GM12878 (cell line): ENCODE measurements around the gene PKD1. TPM values are rescaled to one million over a fixed set of nuclear protein-coding genes. Genes with fewer than 3 reads are reported as not detected.

ENCODE experiments used
- ATAC-seq: fragments of 200-7000 bp; cut with Tn5 transposase; 3 replicates; pipeline ENCODE4 v1.9.1; 2020; ENCODE audit warnings: mild to moderate bottlenecking, moderate library complexity
- BruUV-seq: library from RNA; stranded (reverse); fragments of 400-500 nt; replicated peaks from 2 replicates; lab custom pipeline; 2021; lab: Mats Ljungman, UMichigan
- CTCF ChIA-PET: fragments of 300-600 bp; sonication (Branson Sonifier 250); formaldehyde crosslinking; extraction: SDS; loops from one replicate; lab custom pipeline; 2021; ENCODE audit warnings: inconsistent platforms; lab: Yijun Ruan, JAX
- POLR2A ChIA-PET: fragments of 350-600 bp; formaldehyde crosslinking; extraction: SDS; loops from one replicate; lab custom pipeline; 2021; ENCODE audit warnings: inconsistent platforms; lab: Charles Lee
- RAD21 ChIA-PET: fragments of 300-600 bp; sonication (Branson Sonifier 250); formaldehyde crosslinking; loops from one replicate; lab custom pipeline; 2023; ENCODE audit warnings: antibody characterized with exemption; ENCODE audit not compliant: unreplicated experiment; lab: Charles Lee
- SMC1A ChIA-PET: fragments of 300-600 bp; sonication (Branson Sonifier 250); formaldehyde crosslinking; loops from one replicate; lab custom pipeline; 2023; ENCODE audit not compliant: unreplicated experiment, uncharacterized antibody; lab: Charles Lee
- DNase-seq: peaks from one replicate; pipeline ENCODE4 v3.0.0-alpha.2; 2011; ENCODE audit warnings: low read depth, low spot score
- FAIRE-seq: peaks from 3 replicates; lab custom pipeline; 2011; peaks lifted over from hg19 to GRCh38; lab: Jason Lieb, UNC
- H2AFZ ChIP-seq: 2 replicates; pipeline ENCODE4 v1.6.0; 2011; ENCODE audit warnings: low read depth, low read length, control low read depth; ENCODE audit not compliant: control insufficient read depth
- H3K27ac ChIP-seq: 2 replicates; pipeline ENCODE4 v1.5.1; 2011; ENCODE audit warnings: control low read depth; ENCODE audit not compliant: control insufficient read depth, insufficient read depth
- H3K27me3 ChIP-seq, 2 experiments: replicated peaks in 1 of 2; 2 replicates each; pipeline versions ENCODE4 v1.6.0 to v1.6.1; 2011; ENCODE audit warnings: low read length in 1 of 2; ENCODE audit not compliant: control insufficient read depth in 2 of 2, insufficient read depth in 2 of 2
- H3K36me3 ChIP-seq, 2 experiments: 2 replicates each; pipeline ENCODE4 v1.5.1; 2011; ENCODE audit warnings: low read length in 1 of 2; ENCODE audit not compliant: control insufficient read depth in 2 of 2, insufficient read depth in 2 of 2
- H3K4me1 ChIP-seq: 2 replicates; pipeline ENCODE4 v1.6.1; 2011; ENCODE audit warnings: mild to moderate bottlenecking, low read length, moderate library complexity, mixed read lengths; ENCODE audit not compliant: control insufficient read depth, insufficient read depth
- H3K4me2 ChIP-seq: 2 replicates; pipeline ENCODE4 v1.6.0; 2011; ENCODE audit warnings: control low read depth; ENCODE audit not compliant: control insufficient read depth, insufficient read depth
- H3K4me3 ChIP-seq: fragments of 200-600 bp; sonication (generic); 2 replicates; pipeline ENCODE4 v1.5.1; 2016
- H3K79me2 ChIP-seq: 2 replicates; pipeline ENCODE4 v1.6.0; 2011; ENCODE audit warnings: low read length; ENCODE audit not compliant: control insufficient read depth, insufficient read depth
- H3K9ac ChIP-seq: 2 replicates; pipeline ENCODE4 v1.8.0; 2011; ENCODE audit warnings: low read length, control low read depth, mixed read lengths; ENCODE audit not compliant: control insufficient read depth, insufficient read depth
- H3K9me3 ChIP-seq: replicated peaks from 3 replicates; pipeline ENCODE4 v1.5.1; 2011; ENCODE audit warnings: mild to moderate bottlenecking, low read length; ENCODE audit not compliant: control insufficient read depth, insufficient read depth
- H4K20me1 ChIP-seq: 2 replicates; pipeline ENCODE4 v1.6.0; 2011; ENCODE audit not compliant: control insufficient read depth, insufficient read depth
- EP300 ChIP-seq, 2 experiments: fragments of 150-350 bp in 1 of 2; IDR thresholded peaks; 2 replicates each; pipeline ENCODE4 v1.6.1; 2011 to 2012; ENCODE audit warnings: low read depth in 2 of 2, low read length in 2 of 2, borderline replicate concordance in 1 of 2, improper control_type of control experiment in 1 of 2, inconsistent platforms in 1 of 2; ENCODE audit not compliant: control insufficient read depth in 1 of 2
- KLF5 ChIP-seq: fragments of 450-650 bp; IDR thresholded peaks from 2 replicates; pipeline ENCODE4 v1.6.1; 2014; ENCODE audit warnings: mild to moderate bottlenecking; ENCODE audit not compliant: partially characterized antibody
- ZNF622 ChIP-seq: fragments of 450-650 bp; IDR thresholded peaks from 2 replicates; pipeline ENCODE4 v1.6.1; 2017; ENCODE audit warnings: mild to moderate bottlenecking, inconsistent platforms
- WGBS: methylation state at CpG from one replicate; pipeline ENCODE4 v1.1.6; 2016; ENCODE audit warnings: low lambda C conversion rate; ENCODE audit not compliant: insufficient replicate concordance, insufficient coverage; ENCODE audit errors: missing lambda C conversion rate; 5-methylcytosine and 5-hydroxymethylcytosine counted together
- in situ Hi-C: fragments of 300-500 bp; cut with MboI; formaldehyde crosslinking; loops from 9 replicates; pipeline ENCODE4 v1.14.3; 2018; ENCODE audit warnings: mixed read lengths
- intact Hi-C: fragments of 100-400 bp; cut with micrococcal nuclease; formaldehyde crosslinking; loops from one replicate; pipeline ENCODE4 v1.14.2; 2022; ENCODE audit not compliant: unreplicated experiment
- polyA plus RNA-seq, 11 experiments: library from polyadenylated mRNA; depleted of rRNA in 4 of 11; unstranded in 6 of 11; stranded (reverse) in 5 of 11; fragments of >200 nt; fragmentation: Nextera tagmentation in 4 of 11; fragmentation: Illumina TruSeq in 1 of 11; extraction: Ambion mirVana in 4 of 11; extraction: Trizol in 1 of 11; gene quantifications; 1 replicate in 1 of 11; 2 replicates in 10 of 11; pipeline versions ENCODE4 v1.2.1 to v1.2.3, GENCODE V29; 2011 to 2016; ENCODE audit warnings: inconsistent platforms in 2 of 11, missing spikeins in 2 of 11, low read depth in 1 of 11
- total RNA-seq, 4 experiments: library from RNA; depleted of rRNA in 3 of 4; stranded (reverse); fragments of >200 nt in 3 of 4; fragmentation: Illumina TruSeq in 1 of 4; extraction: Trizol in 1 of 4; gene quantifications; 2 replicates each; pipeline versions ENCODE4 v1.2.1 to v1.2.3, GENCODE V29; 2013 to 2021
- TF ChIP-seq, protein P1 (sequence below): fragments of 150-350 bp; IDR thresholded peaks from 2 replicates; pipeline ENCODE4 v1.6.1; 2016; ENCODE audit warnings: low read depth, low read length
- TF ChIP-seq, protein P2 (sequence below): IDR thresholded peaks from 2 replicates; pipeline ENCODE4 v1.6.1; 2012; ENCODE audit warnings: low read depth, low read length, improper control_type of control experiment

PKD1 gene
- total and polyA plus RNA-seq, 10 of the 15 experiments (the other 5 are each of a cell fraction or from before 2014, with no cell fraction given): 0.11 to 62.0 (median 6.1) TPM

DNA sequence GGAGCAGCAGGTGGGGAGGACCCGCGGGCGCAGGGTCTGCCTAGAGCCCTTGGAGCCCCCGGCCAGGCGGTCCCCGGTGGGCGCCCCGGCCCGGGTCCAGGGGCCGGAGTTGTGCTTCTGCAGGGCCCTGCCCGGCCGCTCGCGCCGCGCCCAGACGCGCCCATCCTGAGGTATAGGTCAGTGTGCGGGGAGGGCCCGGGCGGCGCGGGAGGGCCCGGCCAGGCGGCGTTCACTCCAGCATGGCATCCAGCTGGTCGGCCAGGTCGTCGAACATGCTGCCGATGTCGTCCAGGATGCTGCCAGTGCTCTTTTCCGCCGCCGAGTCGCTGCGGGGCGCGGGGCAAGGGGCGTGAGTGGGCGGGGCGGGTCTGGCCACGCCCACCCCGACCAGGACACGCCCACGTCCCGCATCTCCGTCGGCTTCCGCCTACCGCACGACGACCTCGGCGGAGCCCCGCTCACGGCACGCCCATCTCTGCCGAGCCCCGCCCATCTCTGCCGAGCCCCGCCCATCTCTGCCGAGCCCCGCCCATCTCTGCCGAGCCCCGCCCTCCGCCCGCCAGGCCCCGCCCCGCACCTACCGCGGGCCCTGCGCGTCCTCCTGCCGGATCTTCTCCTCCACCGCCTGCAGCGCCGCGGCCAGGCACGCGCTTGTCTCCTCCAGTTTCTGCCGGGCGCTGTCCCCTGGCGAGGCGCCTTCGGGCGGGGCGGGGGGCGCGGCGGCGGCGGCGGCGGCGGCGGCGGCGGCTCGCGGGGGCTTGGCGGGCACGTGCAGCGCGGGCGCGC lies 42.8 kb upstream of the PKD1 start (continued):
- TF ChIP-seq, protein P1, sequence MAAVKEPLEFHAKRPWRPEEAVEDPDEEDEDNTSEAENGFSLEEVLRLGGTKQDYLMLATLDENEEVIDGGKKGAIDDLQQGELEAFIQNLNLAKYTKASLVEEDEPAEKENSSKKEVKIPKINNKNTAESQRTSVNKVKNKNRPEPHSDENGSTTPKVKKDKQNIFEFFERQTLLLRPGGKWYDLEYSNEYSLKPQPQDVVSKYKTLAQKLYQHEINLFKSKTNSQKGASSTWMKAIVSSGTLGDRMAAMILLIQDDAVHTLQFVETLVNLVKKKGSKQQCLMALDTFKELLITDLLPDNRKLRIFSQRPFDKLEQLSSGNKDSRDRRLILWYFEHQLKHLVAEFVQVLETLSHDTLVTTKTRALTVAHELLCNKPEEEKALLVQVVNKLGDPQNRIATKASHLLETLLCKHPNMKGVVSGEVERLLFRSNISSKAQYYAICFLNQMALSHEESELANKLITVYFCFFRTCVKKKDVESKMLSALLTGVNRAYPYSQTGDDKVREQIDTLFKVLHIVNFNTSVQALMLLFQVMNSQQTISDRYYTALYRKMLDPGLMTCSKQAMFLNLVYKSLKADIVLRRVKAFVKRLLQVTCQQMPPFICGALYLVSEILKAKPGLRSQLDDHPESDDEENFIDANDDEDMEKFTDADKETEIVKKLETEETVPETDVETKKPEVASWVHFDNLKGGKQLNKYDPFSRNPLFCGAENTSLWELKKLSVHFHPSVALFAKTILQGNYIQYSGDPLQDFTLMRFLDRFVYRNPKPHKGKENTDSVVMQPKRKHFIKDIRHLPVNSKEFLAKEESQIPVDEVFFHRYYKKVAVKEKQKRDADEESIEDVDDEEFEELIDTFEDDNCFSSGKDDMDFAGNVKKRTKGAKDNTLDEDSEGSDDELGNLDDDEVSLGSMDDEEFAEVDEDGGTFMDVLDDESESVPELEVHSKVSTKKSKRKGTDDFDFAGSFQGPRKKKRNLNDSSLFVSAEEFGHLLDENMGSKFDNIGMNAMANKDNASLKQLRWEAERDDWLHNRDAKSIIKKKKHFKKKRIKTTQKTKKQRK: no peak
- no peak for TF ChIP-seq EP300 (IDR thresholded peaks at IDR 0.05; ENCODE audit: borderline replicate concordance in 1 of 2, control insufficient read depth in 1 of 2, low read depth in 2 of 2, low read length in 2 of 2)

DNA sequence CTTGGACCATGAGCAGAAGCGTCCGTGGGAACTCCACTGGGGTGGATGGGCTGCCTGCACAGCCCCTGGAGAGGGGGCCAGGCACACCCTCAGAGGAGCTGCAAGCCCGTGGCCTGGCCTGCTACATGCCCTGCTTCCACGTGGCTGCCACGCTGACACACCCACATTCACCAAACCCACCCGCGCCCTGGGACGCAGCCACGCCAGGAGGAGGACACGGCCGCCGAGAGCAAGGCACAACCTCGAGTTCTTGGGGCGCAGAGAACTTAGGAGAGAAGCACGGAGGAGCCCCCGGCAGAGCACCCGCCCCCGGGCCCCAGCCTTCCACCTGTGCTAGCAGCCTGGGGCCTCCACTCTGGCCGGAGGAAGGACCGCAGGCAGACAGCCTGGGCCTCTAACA lies 41.9 kb upstream of the PKD1 start:
- peaks cover 7% of the 10 kb centered on the region in 2 experiments; a peak in 3 of 4 replicates for H3K36me3 ChIP-seq
- RAD21 ChIA-PET: no interaction called here
- no peaks in the 10 kb centered on the region for H3K4me1 ChIP-seq
- H3K9ac ChIP-seq: no peak overlapping the region
- H3K4me3 ChIP-seq: no peak overlapping the region
- no peaks in the 10 kb centered on the region for H4K20me1 ChIP-seq
- H3K9me3 ChIP-seq: no peaks in the 10 kb centered on the region
- TSS peak; percentile 91 for BruUV-seq
- CTCF ChIA-PET: no interaction called here
- FAIRE-seq (no peak), ATAC-seq (no peak), DNase-seq (no peak)
- WGBS: 93% methylated on average over 15 of the region's 20 CpGs
- SMC1A ChIA-PET: no interaction called here
- TF ChIP-seq KLF5 (no peak), ZNF622 (no peak)
- TF ChIP-seq, protein P2, sequence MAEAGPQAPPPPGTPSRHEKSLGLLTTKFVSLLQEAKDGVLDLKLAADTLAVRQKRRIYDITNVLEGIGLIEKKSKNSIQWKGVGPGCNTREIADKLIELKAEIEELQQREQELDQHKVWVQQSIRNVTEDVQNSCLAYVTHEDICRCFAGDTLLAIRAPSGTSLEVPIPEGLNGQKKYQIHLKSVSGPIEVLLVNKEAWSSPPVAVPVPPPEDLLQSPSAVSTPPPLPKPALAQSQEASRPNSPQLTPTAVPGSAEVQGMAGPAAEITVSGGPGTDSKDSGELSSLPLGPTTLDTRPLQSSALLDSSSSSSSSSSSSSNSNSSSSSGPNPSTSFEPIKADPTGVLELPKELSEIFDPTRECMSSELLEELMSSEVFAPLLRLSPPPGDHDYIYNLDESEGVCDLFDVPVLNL: no peak
- H3K79me2 ChIP-seq: no peaks in the 10 kb centered on the region
- no peak overlapping the region for H3K27ac ChIP-seq
- H2AFZ ChIP-seq: no peak overlapping the region
- in situ Hi-C loops: no loop called here
- H3K27me3 ChIP-seq: no peaks in the 10 kb centered on the region
- intact Hi-C loops: no loop called here
- no peak overlapping the region for H3K4me2 ChIP-seq
- POLR2A ChIA-PET: no interaction called here
